ENCODE results near the gene TVP23C.

- no peak for TF ChIP-seq CTCF (IDR thresholded peaks at IDR 0.05)
- TF ChIP-seq POLR2A (IDR thresholded peaks at IDR 0.05) = no peak
These were observed 105.6 kb downstream of the TVP23C start for GRCh38 chr17:15457723-15458094.

Data from lower leg skin (tissue), 3 donors.